Body of pancreas (tissue), 4 donors: ENCODE results near the gene MMP2. TPM values are rescaled to one million over a fixed set of nuclear protein-coding genes. Genes with fewer than 3 reads are reported as not detected.
A peak's percentile ranks its signal among the peaks of the same experiment; 100 is the strongest.

Experiments used
- ATAC-seq: fragments of 150-250 bp; one replicate; pipeline ENCODE4 v1.9.1; 2016
- DNase-seq, 4 donors: peaks; one replicate each; pipeline ENCODE4 v3.0.0-alpha.2; 2019
- H3K27ac ChIP-seq, 4 donors: fragments of 200-600 bp; sonication (generic); 1 replicate in 3 of 4; 2 replicates in 1 of 4; pipeline versions ENCODE4 v1.5.1 to v1.6.1; 2016 to 2019; ENCODE audit warnings: mild to moderate bottlenecking in 1 of 4, mixed read lengths in 1 of 4, moderate library complexity in 1 of 4
- H3K27me3 ChIP-seq, 2 donors: fragments of 200-600 bp; sonication (generic); one replicate each; pipeline ENCODE4 v1.6.0; 2016; ENCODE audit warnings: mild to moderate bottlenecking in 1 of 2
- H3K36me3 ChIP-seq, 2 donors: fragments of 200-600 bp; sonication (generic); replicated peaks in 1 of 2; 2 replicates each; pipeline ENCODE4 v1.5.1; 2016; ENCODE audit warnings: low read depth in 2 of 2; ENCODE audit not compliant: insufficient read depth in 1 of 2
- H3K4me1 ChIP-seq: fragments of 200-600 bp; sonication (generic); one replicate; pipeline ENCODE4 v1.6.0; 2016
- H3K4me3 ChIP-seq, 2 donors: fragments of 200-600 bp; sonication (generic); 1 replicate in 1 of 2; 2 replicates in 1 of 2; pipeline ENCODE4 v1.5.1; 2016 to 2019
- H3K9me3 ChIP-seq, 3 donors: fragments of 200-600 bp; sonication (generic); 1 replicate in 2 of 3; 2 replicates in 1 of 3; pipeline ENCODE4 v1.5.1; 2016
- CTCF ChIP-seq, 7 experiments: fragments of 450-650 bp in 4 of 7; fragments of 200-600 bp in 3 of 7; sonication (generic) in 3 of 7; IDR thresholded peaks; one replicate each; pipeline ENCODE4 v1.5.1; 2016 to 2019; ENCODE audit warnings: antibody characterized with exemption in 7 of 7
- POLR2A ChIP-seq, 3 donors: fragments of 450-650 bp; IDR thresholded peaks; one replicate each; pipeline ENCODE4 v1.6.1; 2016; ENCODE audit warnings: antibody characterized with exemption in 3 of 3, mild to moderate bottlenecking in 2 of 3
- WGBS, 2 donors: methylation state at CpG; one replicate each; pipeline ENCODE4 v1.1.5; 2017; 5-methylcytosine and 5-hydroxymethylcytosine counted together
- intact Hi-C: fragments of 100-400 bp; cut with DNase I; formaldehyde crosslinking; loops from one replicate; pipeline ENCODE4 v1.15.1; 2023
- total RNA-seq, 2 donors: library from RNA; depleted of rRNA; stranded (reverse); fragments of >200 nt; gene quantifications; one replicate each; pipeline ENCODE4 v1.1.0, GENCODE V29; 2016

MMP2 gene
- total RNA-seq, 2 donors from 2014 or later: 58.7 to 76.0 TPM

DNA sequence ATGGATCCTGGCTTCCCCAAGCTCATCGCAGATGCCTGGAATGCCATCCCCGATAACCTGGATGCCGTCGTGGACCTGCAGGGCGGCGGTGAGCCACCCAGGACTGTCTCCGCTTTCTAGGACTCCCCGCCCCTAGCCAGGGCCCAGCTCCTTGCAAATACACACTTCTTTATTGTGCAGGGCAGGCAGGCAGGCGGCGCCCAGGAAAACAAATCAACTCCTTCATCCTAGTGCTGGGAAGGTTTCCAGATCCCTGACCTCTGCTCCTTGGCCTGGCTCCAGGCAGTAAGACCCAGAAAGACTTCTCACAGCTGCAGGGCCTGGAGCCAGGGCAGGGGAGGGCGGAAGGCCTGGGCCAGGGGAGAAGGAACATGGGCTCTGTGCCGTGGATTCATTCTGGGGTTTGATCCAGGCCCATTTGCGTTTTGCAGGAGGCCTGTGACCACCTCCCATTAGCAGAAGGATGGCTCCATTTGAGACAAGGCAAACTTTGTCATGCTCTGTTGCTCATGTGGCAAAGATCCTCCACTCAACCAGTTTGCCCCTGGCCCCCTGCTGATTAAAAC, 23.9 kb downstream of the MMP2 start:
- Histone ChIP-seq H3K36me3 (no peaks in the 10 kb centered on the region), H3K4me1 (peaks cover 29% of the 10 kb centered on the region), H3K9me3 (no peaks in the 10 kb centered on the region), H3K27me3 (no peaks in the 10 kb centered on the region), H3K27ac (peak overlapping the region; percentile 64 to 74 (median 69)), H3K4me3 (no peak overlapping the region)
- DNase-seq (peak; percentile 94 to 98 (median 96)), ATAC-seq (peak; percentile 96)
- TF ChIP-seq POLR2A (IDR thresholded peaks at IDR 0.05): no peak
- peak in 4 of 7 experiments; percentile 41 to 54 (median 48) for TF ChIP-seq CTCF (IDR thresholded peaks at IDR 0.05)
- WGBS, 2 donors: 12 to 23% methylated on average over 10 to 13 of the region's 13 CpGs
- intact Hi-C loops: no loop called here

- intact Hi-C loops: no loop called here
- H3K9me3 ChIP-seq: no peaks in the 10 kb centered on the region
- WGBS, 2 donors: 79 to 90% methylated on average over 8 of the region's 8 CpGs
- peaks cover 29% of the 10 kb centered on the region for H3K4me1 ChIP-seq
- no peaks in the 10 kb centered on the region for H3K27me3 ChIP-seq
- TF ChIP-seq CTCF (IDR thresholded peaks at IDR 0.05) (no peak), POLR2A (IDR thresholded peaks at IDR 0.05) (no peak)
- no peak for ATAC-seq
- DNase-seq: no peak
- H3K27ac ChIP-seq: peak overlapping the region in 3 of 4 donors; percentile 68 to 74 (median 70)
- no peaks in the 10 kb centered on the region for H3K36me3 ChIP-seq
- H3K4me3 ChIP-seq: no peak overlapping the region
These were observed 24.9 kb downstream of the MMP2 start for GRCh38 chr16:55503726-55504550.

- DNase-seq (no peak), ATAC-seq (no peak)
- Histone ChIP-seq H3K4me3 (no peak overlapping the region), H3K27ac (no peak overlapping the region), H3K9me3 (no peaks in the 10 kb centered on the region), H3K4me1 (peaks cover 41% of the 10 kb centered on the region), H3K36me3 (no peaks in the 10 kb centered on the region), H3K27me3 (no peaks in the 10 kb centered on the region)
- TF ChIP-seq CTCF (IDR thresholded peaks at IDR 0.05): no peak
- no peak for TF ChIP-seq POLR2A (IDR thresholded peaks at IDR 0.05)
- 88 to 97% methylated on average over 8 to 10 of the region's 10 CpGs for WGBS, 2 donors
- intact Hi-C loops: no loop called here
These were observed 26.5 kb downstream of the MMP2 start for GRCh38 chr16:55505333-55506015.

- no peak overlapping the region for H3K27ac ChIP-seq
- intact Hi-C loops: no loop called here
- no peak for ATAC-seq
These were observed 27.1 kb downstream of the MMP2 start for GRCh38 chr16:55506083-55506482.

More at GRCh38 chr16:55506083-55506482, 27.1 kb downstream of the MMP2 start:
- TF ChIP-seq CTCF (IDR thresholded peaks at IDR 0.05) (no peak), POLR2A (IDR thresholded peaks at IDR 0.05) (no peak)
- Histone ChIP-seq H3K9me3 (no peaks in the 10 kb centered on the region), H3K4me1 (peaks cover 41% of the 10 kb centered on the region), H3K27me3 (no peaks in the 10 kb centered on the region), H3K4me3 (no peak overlapping the region), H3K36me3 (no peaks in the 10 kb centered on the region)
- 84% methylated on average over 7 of the region's 7 CpGs for WGBS, 2 donors
- no peak for DNase-seq
